GM19463 (cell line): Measurements from ENCODE around the gene BICRAL.

Source experiments
- ATAC-seq: cut with Tn5 transposase; IDR thresholded peaks from one replicate; pipeline ENCODE4 v1.9.1; 2021; ENCODE audit warnings: mild to moderate bottlenecking, moderate library complexity; ENCODE audit not compliant: unreplicated experiment

The BICRAL gene

GRCh38 chr6:42762426-42762859 is 19.4 kb upstream of the BICRAL start:
- no peak for ATAC-seq

- ATAC-seq = no peak
Observed at GRCh38 chr6:42762950-42763349, 18.9 kb upstream of the BICRAL start.

- no peak for ATAC-seq
Observed at GRCh38 chr6:42764911-42765648, 16.8 kb upstream of the BICRAL start.

- ATAC-seq = no peak
Observed at GRCh38 chr6:42766163-42766670, 15.6 kb upstream of the BICRAL start.

GRCh38 chr6:42769051-42769450 is 12.8 kb upstream of the BICRAL start:
- no peak for ATAC-seq

- no peak for ATAC-seq
Observed at GRCh38 chr6:42769836-42770235, 12.0 kb upstream of the BICRAL start.

- no peak for ATAC-seq
Observed at GRCh38 chr6:42771741-42772100, 10.1 kb upstream of the BICRAL start.

GRCh38 chr6:42774201-42774600 is 7.7 kb upstream of the BICRAL start:
- no peak for ATAC-seq

- peak; percentile 43 for ATAC-seq
Observed at GRCh38 chr6:42774821-42775487, 6.9 kb upstream of the BICRAL start.

GRCh38 chr6:42777126-42777822 is 4.6 kb upstream of the BICRAL start:
- ATAC-seq = peak; percentile 34

GRCh38 chr6:42778122-42778521 is 3.7 kb upstream of the BICRAL start:
- ATAC-seq = no peak

GRCh38 chr6:42779521-42779920 is 2.3 kb upstream of the BICRAL start:
- ATAC-seq = no peak

- ATAC-seq = no peak
Observed at GRCh38 chr6:42781546-42781795, 381 bp upstream of the BICRAL start.

GRCh38 chr6:42782689-42783176 is 881 bp downstream of the BICRAL start:
- ATAC-seq = no peak

- ATAC-seq = no peak
Observed at GRCh38 chr6:42783177-42783875, 1.5 kb downstream of the BICRAL start.

- no peak for ATAC-seq
Observed at GRCh38 chr6:42783876-42784642, 2.2 kb downstream of the BICRAL start.

GRCh38 chr6:42784717-42785498 is 3.1 kb downstream of the BICRAL start:
- no peak for ATAC-seq

- no peak for ATAC-seq
Observed at GRCh38 chr6:42786525-42786985, 4.7 kb downstream of the BICRAL start.

GRCh38 chr6:42787063-42787472 is 5.2 kb downstream of the BICRAL start:
- ATAC-seq = no peak

GRCh38 chr6:42788671-42789070 is 6.8 kb downstream of the BICRAL start:
- ATAC-seq = no peak
